Measurements from ENCODE around the gene OR52A1.
"Not testable (repeated sequence)": the region's sequence is repeated elsewhere in the genome, so short reads cannot be mapped to it uniquely, and the experiment has no call there.

Gene OR52A1

GRCh38 chr11:5154657-5155056 lies at the start of gene OR52A1:
TSS of gene OR52A1 (minus strand) at chr11:5154757. CDS start at chr11:5152369, 2,388 bp downstream.
- no peak for DNase-seq

GRCh38 chr11:5203366-5203765 lies 48.8 kb upstream of the OR52A1 start:
- no peak for DNase-seq

- DNase-seq, result no peak
Observed at GRCh38 chr11:5200582-5200981, 46.0 kb upstream of the OR52A1 start, which contains the start of gene OR51V1. TSS of gene OR51V1 (minus strand) at chr11:5200682. CDS start at chr11:5200682, 0 bp downstream.

- DNase-seq, result no peak
Observed at GRCh38 chr11:5198285-5198684, 43.7 kb upstream of the OR52A1 start.

GRCh38 chr11:5197536-5197935 lies 43.0 kb upstream of the OR52A1 start:
- no peak for DNase-seq

GRCh38 chr11:5196731-5197130 lies 42.2 kb upstream of the OR52A1 start:
- DNase-seq, result no peak

- DNase-seq, result no peak
Observed at GRCh38 chr11:5196067-5196466, 41.5 kb upstream of the OR52A1 start.

- no peak for DNase-seq
Observed at GRCh38 chr11:5192738-5193137, 38.2 kb upstream of the OR52A1 start.

- no peak for DNase-seq
Observed at GRCh38 chr11:5188201-5188600, 33.6 kb upstream of the OR52A1 start.

- no peak for DNase-seq
Observed at GRCh38 chr11:5178046-5178837, 23.7 kb upstream of the OR52A1 start.

GRCh38 chr11:5174934-5175333 lies 20.4 kb upstream of the OR52A1 start:
- DNase-seq, result no peak

- DNase-seq, result no peak
Observed at GRCh38 chr11:5171856-5172255, 17.3 kb upstream of the OR52A1 start.

- DNase-seq, result not testable (repeated sequence)
Observed at GRCh38 chr11:5165898-5166297, 11.3 kb upstream of the OR52A1 start.

- DNase-seq, result not testable (repeated sequence)
Observed at GRCh38 chr11:5164807-5165206, 10.2 kb upstream of the OR52A1 start.

- DNase-seq, result not testable (repeated sequence)
Observed at GRCh38 chr11:5161045-5161444, 6.5 kb upstream of the OR52A1 start.

- not testable (repeated sequence) for DNase-seq
Observed at GRCh38 chr11:5160217-5160616, 5.7 kb upstream of the OR52A1 start.

GRCh38 chr11:5159806-5160205 lies 5.2 kb upstream of the OR52A1 start:
- no peak for DNase-seq

- DNase-seq, result no peak
Observed at GRCh38 chr11:5153574-5154431, 754 bp downstream of the OR52A1 start.

- no peak for DNase-seq
Observed at GRCh38 chr11:5151713-5152153, 2.8 kb downstream of the OR52A1 start.

- DNase-seq, result not testable (repeated sequence)
Observed at GRCh38 chr11:5144206-5144605, 10.4 kb downstream of the OR52A1 start.

GRCh38 chr11:5137996-5138395 lies 16.6 kb downstream of the OR52A1 start, which contains the start of gene OR52A5:
TSS of gene OR52A5 (minus strand) at chr11:5138356. CDS start at chr11:5132642, 5,714 bp downstream.
- no peak for DNase-seq

- no peak for DNase-seq
Observed at GRCh38 chr11:5137014-5137413, 17.5 kb downstream of the OR52A1 start.

GRCh38 chr11:5136261-5136660 lies 18.3 kb downstream of the OR52A1 start:
- DNase-seq, result no peak
